Bone marrow (tissue), 2 donors: ENCODE data around the gene CD200.
"Not testable (repeated sequence)": the region's sequence is repeated elsewhere in the genome, so short reads cannot be mapped to it uniquely, and the experiment has no call there.

Experiments
- DNase-seq, 2 donors: peaks; one replicate each; lab custom pipeline; 2025; lab: John Stamatoyannopoulos, UW

CD200 gene

DNA sequence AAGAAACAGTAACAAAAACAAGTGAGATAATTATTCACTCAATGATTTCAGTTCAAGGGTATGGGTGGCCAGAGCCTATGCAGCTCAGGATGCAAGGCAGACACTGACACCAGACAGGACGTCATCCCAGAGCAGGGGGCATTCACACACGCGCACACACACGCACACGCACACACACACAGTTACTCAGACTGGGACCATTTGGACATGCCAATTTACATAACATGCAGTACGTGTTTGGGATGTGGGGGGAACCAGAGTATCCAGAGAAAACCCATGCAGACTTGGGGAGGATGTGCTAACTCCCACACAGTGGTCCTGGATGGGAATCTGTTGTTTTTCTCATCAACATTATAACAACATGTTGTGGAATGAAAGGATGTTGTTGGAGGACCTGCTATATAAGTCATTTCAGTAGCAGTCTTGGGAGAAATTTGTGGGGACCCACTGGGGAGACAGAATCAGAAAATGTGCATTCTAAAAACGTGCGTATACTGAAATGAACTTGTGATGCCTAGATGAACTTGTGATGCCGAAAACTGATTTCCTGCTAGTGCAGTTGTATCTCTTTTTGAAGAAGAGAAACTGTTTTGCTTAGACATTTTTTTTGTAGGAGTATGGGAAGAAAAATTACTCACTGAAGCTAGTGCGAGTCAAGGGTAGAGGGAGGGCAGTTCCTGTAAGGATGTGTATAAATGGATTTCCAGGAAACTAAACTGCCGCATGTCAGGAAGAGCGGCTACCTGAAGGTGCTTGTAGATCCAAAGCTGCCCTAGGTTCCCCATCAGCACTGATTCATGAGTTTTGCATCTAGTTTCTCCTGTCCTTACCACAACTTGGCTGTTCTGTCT lies 25.2 kb downstream of the CD200 start:
- DNase-seq: no peak

DNA sequence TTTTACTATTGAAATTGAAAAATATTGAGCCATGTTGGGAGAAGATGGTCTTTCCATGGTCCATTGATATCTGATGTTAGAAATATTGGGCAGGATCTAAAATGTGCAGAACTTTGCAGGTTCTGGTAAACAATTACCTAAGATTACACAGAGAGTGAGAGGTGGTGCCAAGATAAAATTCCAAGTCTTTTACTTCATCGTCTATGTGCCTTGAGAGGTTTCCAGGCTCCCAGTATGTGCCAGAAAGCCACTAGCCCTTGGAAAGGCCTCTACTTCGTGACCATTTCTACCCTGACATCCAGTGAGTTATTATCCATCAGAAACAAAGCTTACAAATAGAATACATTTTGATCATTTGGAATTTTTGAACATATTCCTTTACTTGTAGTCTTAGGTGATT lies 27.6 kb downstream of the CD200 start:
- no peak for DNase-seq

- DNase-seq: no peak
Observed at GRCh38 chr3:112362221-112362620, 29.3 kb downstream of the CD200 start.

DNA sequence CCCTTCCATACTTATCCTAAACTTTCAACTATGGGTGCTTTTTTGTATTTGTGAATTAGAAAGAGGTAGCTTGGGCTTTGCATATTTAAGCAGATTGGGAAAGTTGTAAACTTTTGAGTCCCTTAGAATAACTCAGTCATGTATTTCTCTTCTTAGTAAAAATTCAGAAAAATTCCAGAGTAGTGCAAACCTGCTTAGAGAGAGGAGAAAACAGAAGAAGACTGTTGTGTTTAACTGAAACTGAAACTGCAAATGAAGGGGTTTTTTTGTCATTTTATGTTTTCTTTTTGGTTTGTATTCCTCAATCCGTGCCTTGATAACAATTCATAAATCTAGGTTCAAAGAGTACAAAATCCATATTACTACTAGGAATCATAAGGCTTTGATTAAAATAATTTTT lies 31.3 kb downstream of the CD200 start:
- no peak for DNase-seq

DNA sequence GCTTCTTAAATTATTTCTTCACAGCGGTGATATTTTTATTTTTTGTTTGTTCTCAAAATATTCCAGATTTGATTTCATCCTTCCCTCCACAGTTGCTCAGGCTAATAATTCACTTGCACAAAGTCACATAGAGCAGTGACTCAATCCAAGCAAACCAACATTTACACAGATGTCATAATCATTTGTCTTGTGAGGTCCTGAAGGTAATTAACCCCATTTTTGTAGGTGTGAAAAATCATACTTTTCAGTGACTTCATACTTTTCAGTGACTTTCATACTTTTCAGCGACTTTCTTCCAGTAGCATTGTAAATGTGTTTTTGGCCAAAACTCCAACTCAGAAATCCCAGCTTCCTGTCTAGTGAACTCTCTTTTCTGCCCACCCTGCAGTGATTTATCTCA lies 32.1 kb downstream of the CD200 start:
- DNase-seq: no peak

DNA sequence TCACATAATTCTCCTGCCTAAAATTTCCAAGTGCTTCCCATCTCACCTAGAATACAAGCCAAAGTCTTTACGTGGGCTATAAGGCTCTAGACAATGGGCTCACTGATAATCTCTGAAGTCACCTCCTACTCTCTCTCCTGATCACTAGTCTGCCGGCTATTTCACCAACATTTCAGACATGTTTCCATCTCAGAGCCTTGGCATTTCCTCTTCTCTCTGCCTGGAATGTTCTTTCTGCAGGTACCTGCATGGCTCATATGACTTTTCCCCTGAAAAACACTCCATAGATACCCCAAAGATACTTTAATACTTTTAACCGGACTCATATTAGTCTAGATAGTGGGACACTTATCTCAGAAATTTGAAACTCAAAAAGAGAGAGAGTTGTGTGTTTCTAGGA lies 32.7 kb downstream of the CD200 start:
- DNase-seq: no peak

- DNase-seq: no peak
Observed at GRCh38 chr3:112366522-112366921, 33.6 kb downstream of the CD200 start.

- no peak for DNase-seq
Observed at GRCh38 chr3:112371569-112371968, 38.6 kb downstream of the CD200 start.

DNA sequence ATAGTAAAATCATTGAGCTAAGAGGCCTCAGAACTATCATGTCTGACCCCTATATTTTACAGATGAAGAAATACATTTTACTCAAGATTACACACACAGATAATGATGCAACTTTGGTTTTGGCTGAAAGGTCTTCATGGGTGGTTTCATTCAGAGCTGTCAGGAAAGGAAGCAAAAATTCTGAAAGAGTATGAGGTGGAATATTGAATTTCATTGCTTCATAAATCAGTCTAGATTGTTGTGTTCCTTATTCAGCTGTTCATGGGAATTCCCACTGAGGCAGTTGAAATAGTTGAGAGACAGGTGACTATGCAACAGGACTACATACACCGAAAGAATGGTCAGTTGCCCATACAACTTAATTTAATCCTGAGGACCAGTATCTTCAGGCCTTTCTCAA lies 39.4 kb downstream of the CD200 start:
- DNase-seq: no peak

DNA sequence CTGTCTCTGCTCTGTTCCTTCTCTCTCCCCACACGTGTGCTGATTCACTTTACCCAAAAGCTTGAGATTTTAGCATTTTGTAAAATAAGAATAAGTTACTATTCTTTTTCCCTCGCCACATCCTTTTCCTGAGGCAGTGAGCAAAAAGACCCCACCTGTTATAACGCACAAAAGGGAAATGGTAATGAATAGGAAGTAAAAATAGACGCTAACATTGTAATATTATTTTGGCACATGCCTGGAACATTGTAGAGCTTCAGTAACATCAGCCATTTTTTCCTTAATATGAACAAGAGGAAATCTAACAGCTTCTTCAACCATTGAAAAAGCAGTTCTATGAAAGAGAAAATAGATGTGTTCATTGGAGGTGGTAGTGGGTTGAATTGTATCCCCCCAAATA lies 40.5 kb downstream of the CD200 start:
- no peak for DNase-seq

- DNase-seq: no peak
Observed at GRCh38 chr3:112373924-112374323, 41.0 kb downstream of the CD200 start.

GRCh38 chr3:112374333-112374734 lies 41.4 kb downstream of the CD200 start:
- DNase-seq: no peak

- DNase-seq: no peak
Observed at GRCh38 chr3:112375117-112375516, 42.2 kb downstream of the CD200 start.

GRCh38 chr3:112376241-112376911 lies 43.4 kb downstream of the CD200 start:
- no peak for DNase-seq

- DNase-seq: peak in 1 of 2 donors; percentile 18
Observed at GRCh38 chr3:112376992-112377391, 44.0 kb downstream of the CD200 start.

- no peak for DNase-seq
Observed at GRCh38 chr3:112377568-112378071, 44.7 kb downstream of the CD200 start.

DNA sequence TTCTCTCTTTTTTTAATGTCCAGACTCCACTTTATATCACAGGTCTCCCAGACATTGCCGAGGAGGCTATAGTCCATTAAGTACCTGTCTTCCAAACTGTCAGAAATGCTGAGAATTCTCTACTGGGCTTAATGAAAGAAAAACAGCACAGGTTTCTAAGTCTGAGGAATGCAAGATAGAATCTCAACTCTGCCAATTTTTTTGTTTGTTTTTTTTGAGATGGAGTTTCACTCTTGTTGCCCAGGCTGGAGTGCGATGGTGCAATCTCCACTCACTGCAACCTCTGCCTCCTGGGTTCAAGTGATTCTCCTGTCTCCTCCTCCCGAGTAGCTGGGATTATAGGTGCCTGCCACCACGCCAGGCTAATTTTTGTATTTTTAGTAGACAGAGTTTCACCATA lies 45.4 kb downstream of the CD200 start:
- DNase-seq: not testable (repeated sequence)

DNA sequence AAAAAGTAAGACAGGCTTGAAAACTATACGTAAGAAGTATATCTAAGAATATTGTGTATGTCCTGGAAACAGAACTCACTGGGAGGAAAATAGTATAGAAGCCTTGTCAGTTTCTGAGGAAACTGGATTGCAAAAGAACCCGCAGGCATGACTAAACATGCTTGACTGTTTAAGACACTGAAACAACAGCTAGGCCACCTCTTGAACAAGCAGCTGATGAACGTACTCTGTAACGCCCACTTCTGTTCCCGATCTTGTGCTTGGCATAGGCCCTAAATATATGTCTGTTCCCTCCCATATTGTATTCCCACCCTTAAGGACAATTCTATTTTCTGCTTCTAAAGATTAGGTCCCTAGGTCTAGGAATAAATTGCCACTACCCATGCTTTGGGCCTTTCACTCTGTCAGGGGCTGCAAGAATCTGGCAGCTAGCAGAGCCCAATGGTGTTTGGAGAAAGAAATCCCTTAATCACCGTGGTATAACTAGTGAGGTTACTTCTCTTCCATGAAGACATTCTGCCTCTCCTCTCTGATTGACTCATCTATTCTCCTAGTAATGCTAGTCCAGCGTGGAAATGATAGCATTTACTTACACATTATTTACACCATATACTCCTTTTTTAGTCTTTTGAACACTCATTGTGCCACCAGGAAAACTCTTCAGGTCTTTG lies 46.2 kb downstream of the CD200 start:
- DNase-seq: peak in 1 of 2 donors; percentile 86

GRCh38 chr3:112381673-112382542 lies 49.0 kb downstream of the CD200 start:
- DNase-seq: no peak

DNA sequence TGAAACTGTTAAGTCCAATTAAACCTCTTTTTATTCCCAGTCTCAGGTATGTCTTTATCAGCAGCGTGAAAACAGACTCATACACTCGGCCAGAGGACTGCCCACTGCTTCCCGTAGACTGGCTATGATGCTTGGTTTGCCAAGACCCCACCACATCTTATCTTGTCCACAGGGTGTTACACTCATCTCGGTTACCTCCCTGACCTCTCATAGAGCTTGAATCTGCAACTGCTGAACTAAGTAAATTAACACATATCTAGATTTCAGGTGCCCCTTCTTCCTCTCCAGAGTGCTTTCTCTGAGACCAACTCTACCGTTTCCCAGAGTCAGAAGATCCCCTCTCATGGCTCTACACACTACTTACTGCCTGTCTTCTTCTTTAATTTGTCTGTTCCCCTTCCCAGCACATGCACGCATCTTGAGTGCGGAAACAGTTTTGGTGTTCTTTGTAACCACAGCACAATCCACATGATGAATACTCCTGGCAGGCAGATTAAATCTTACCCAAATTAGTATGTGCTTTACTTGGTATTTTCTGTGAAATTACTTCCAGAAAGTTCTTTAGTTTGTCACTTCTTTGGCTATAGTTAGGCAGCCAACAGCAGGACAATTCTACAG lies 49.7 kb downstream of the CD200 start:
- peak in 1 of 2 donors; percentile 60 for DNase-seq

DNA sequence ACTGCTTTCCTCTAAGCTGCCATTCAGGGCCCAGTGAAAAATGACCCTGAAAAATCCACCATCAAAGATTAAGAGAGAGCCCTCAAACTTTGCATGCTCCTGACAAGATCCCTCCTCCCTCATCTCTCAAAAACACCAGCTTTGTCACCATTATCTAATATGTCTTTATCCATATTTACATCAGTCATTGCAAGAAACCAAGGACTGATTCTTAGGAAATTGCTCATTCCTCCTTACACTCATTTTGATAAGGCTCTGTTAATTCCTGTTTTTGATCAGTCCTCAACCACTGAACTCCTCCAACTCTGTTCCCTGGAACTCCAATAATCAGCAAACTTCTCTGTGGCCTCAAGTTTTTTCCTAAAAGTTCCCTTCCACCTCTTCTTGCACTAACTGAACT lies 51.8 kb downstream of the CD200 start:
- DNase-seq: no peak
